DMS53 treated with DMSO at 0.1 percent for 48 hours (cell line): ENCODE data around the gene UNK.
A peak's percentile ranks its signal among the peaks of the same experiment; 100 is the strongest.

ENCODE experiments used
- DNase-seq: peaks from one replicate; lab custom pipeline; 2025; ENCODE audit not compliant: unreplicated experiment; lab: John Stamatoyannopoulos, UW

Gene UNK, protein sequence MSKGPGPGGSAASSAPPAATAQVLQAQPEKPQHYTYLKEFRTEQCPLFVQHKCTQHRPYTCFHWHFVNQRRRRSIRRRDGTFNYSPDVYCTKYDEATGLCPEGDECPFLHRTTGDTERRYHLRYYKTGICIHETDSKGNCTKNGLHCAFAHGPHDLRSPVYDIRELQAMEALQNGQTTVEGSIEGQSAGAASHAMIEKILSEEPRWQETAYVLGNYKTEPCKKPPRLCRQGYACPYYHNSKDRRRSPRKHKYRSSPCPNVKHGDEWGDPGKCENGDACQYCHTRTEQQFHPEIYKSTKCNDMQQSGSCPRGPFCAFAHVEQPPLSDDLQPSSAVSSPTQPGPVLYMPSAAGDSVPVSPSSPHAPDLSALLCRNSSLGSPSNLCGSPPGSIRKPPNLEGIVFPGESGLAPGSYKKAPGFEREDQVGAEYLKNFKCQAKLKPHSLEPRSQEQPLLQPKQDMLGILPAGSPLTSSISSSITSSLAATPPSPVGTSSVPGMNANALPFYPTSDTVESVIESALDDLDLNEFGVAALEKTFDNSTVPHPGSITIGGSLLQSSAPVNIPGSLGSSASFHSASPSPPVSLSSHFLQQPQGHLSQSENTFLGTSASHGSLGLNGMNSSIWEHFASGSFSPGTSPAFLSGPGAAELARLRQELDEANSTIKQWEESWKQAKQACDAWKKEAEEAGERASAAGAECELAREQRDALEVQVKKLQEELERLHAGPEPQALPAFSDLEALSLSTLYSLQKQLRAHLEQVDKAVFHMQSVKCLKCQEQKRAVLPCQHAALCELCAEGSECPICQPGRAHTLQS

GRCh38 chr17:75784473-75785015, at the start of gene UNK:
TSS of gene UNK (plus strand) at chr17:75784806. CDS start at chr17:75784881, 75 bp downstream.
- DNase-seq, result peak; percentile 98

GRCh38 chr17:75736173-75736835, 48.3 kb upstream of the UNK start:
- DNase-seq, result no peak

- DNase-seq, result no peak
Measured at GRCh38 chr17:75737133-75737962, 47.3 kb upstream of the UNK start.

DNA sequence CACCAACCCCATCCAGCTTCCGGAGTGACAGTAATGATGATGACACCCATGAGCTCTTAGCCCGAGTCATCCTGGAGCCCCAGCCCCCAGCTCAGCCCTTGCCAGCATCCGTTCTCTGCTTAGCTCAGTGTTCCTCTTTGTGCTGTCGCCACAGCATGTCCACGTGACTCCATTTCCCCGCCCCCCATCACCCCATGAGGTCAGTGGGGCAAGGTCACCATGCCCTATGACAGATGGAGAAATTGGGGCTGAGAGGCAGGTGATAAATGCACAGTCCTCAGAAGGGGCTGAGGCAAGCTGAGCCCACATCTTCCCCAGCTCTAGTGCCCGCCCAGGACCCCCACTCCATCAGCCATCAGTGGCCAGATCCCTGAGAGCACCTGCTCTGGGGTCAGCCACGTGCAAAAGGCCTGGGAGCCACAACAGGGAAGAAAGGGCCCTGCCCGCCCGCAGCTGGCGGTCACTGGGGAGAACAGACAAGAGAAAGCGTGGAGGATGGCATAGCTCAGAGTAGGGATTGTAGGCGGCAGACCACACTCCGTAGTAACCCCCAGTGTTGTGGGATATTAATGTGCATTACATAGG, 46.3 kb upstream of the UNK start:
- no peak for DNase-seq

GRCh38 chr17:75739174-75739573, 45.4 kb upstream of the UNK start:
- no peak for DNase-seq

DNA sequence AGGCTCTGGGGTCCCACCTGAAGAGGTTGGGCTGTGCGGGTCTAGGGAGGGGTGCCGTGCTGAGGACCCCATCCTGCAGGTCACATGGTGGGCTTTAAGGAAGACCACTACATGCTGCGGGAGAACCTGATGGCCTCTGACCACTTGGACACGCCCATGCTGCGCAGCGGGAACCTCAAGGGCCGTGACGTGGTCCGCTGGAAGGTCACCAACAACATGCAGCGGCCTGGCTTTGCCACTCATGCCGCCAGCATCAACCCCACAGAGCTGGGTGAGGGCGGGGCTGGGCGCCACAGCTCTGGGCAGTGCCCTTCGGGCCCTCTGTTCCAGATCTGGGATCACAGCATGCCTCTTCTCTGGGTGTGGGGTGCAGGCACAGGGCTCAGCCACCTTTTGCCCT, 44.8 kb upstream of the UNK start:
- DNase-seq, result no peak

- DNase-seq, result no peak
Measured at GRCh38 chr17:75740215-75740614, 44.4 kb upstream of the UNK start.

- no peak for DNase-seq
Measured at GRCh38 chr17:75740631-75741077, 44.0 kb upstream of the UNK start.

GRCh38 chr17:75742337-75742736, 42.3 kb upstream of the UNK start:
- DNase-seq, result no peak

GRCh38 chr17:75743625-75744206, 40.9 kb upstream of the UNK start:
- no peak for DNase-seq

DNA sequence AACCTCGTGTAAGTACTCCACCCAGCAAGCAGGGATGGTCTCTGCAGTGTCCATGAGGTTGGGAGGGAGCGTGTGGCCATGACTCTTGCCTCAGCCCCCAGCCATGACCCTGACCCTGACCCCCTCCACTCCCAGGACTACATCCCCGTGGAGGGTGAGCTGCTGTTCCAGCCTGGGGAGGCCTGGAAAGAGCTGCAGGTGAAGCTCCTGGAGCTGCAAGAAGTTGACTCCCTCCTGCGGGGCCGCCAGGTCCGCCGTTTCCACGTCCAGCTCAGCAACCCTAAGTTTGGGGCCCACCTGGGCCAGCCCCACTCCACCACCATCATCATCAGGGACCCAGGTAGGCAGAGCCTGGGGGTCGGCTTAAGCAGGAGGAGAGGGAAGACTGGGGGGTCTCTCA, 35.9 kb upstream of the UNK start:
- DNase-seq, result no peak

DNA sequence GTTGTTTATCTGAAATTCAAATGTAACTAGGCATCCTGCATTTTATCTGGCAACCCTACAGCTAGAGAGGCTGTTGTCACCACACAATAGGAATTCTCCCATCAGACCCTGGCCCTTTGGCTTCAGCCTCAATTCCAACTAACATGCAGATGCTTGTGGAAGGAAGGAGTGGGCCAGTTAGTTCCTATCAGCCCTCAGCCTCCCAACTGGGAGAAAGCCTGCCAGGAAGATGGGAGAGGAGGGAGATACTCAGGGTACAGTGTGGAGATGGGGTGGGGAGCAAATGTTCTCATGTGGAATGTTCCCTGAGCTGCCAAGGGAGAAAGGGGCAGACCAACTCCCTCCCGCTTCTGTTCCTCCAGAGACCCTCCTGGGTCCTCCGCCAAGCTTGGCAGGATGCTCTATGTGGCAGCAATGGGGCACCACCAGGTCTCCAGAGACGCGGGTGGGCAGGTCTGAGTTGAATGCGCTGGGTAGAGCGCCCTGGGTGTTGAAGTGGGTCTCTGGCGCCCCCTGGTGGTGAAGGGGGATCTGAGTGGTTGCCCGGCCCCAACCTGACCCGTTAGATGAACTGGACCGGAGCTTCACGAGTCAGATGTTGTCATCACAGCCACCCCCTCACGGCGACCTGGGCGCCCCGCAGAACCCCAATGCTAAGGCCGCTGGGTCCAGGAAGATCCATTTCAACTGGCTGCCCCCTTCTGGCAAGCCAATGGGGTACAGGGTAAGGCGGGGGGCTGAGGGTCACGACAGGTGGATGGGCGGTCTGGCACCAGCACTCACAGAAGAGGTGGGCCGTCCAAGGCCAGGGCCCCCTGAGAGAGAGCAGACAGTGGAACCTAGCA, 34.8 kb upstream of the UNK start:
- DNase-seq, result peak; percentile 60

DNA sequence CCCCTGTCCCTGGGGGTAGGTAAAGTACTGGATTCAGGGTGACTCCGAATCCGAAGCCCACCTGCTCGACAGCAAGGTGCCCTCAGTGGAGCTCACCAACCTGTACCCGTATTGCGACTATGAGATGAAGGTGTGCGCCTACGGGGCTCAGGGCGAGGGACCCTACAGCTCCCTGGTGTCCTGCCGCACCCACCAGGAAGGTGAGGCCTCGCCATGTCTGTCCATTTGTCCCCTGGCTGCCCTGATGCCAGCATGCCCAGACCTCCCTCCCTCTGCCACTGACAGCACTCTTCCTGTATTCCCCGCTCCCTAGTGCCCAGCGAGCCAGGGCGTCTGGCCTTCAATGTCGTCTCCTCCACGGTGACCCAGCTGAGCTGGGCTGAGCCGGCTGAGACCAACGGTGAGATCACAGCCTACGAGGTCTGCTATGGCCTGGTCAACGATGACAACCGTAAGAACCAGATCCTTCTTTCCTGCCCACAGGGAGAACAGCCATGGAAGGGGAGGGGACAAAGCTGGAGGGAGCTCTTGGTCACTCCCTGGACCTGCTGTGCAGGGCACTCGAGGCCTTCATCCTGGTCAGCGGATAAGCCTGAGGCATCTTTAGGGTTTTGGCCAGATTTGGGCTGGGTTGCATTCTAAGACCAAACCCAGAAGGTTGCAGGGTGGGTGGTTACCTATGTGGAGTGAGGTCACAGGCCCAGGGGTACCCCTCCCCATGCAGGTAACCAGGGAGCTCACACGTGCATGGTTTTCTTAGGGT, 33.8 kb upstream of the UNK start:
- no peak for DNase-seq

GRCh38 chr17:75751676-75752404, 32.8 kb upstream of the UNK start:
- no peak for DNase-seq

GRCh38 chr17:75752405-75752709, 32.2 kb upstream of the UNK start:
- no peak for DNase-seq

DNA sequence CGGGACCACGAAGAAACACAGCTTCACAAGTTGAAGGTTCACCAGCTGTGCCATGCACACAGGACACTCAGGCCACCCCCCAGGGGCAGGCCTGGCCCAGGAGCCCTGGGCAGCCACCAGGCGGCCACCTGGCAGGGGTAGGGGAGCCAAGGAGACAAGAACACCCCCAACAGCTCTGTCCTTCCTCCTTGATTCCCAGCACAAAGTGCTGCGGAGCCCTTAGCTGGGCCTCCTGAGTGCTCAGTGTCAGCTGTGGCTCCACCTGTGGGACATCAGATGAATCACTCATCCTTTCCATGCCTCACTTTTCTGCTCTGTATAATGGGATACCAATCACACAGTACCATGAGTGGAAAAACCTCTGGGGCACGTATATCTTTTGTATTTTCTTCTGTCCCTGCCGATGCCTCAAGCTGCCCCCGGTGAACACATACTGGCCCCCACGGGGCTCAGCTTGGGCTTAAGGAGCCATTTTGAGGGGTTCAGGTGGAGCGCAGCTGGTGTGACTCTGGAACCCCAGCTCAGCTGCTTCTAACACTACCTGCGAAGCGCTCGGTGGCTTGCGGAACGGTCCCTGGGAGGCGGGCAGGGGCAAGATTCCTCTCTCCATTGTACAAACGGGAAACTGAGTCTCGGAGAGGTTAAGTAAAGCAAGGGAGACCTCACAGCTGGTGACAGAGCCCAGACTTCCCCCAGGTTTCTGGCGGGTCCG, 31.6 kb upstream of the UNK start:
- DNase-seq, result no peak
